NOMO-1 (cell line): ENCODE data around the gene CDC6.
A peak's percentile ranks its signal among the peaks of the same experiment; 100 is the strongest.

Experiments used
- DNase-seq, 2 experiments: peaks; one replicate each; lab custom pipeline; 2025; ENCODE audit not compliant: unreplicated experiment in 2 of 2; lab: John Stamatoyannopoulos, UW

The CDC6 gene

GRCh38 chr17:40350689-40351358 is 63.1 kb downstream of the CDC6 start:
- DNase-seq = no peak

GRCh38 chr17:40351359-40352236 is 63.9 kb downstream of the CDC6 start:
- no peak for DNase-seq

GRCh38 chr17:40352237-40352778 is 64.6 kb downstream of the CDC6 start:
- DNase-seq = no peak

- peak; percentile 93 to 98 for DNase-seq
Measured at GRCh38 chr17:40352779-40353394, 65.2 kb downstream of the CDC6 start.
